ENCODE data around the gene DLGAP1.

GRCh38 chr18:3879836-3880120 is 575.3 kb downstream of the DLGAP1 start:
- TF ChIP-seq CTCF (IDR thresholded peaks at IDR 0.05) (no peak), POLR2AphosphoS5 (IDR thresholded peaks at IDR 0.05) (no peak), POLR2A (IDR thresholded peaks at IDR 0.05) (no peak)

Measured in gastroesophageal sphincter (tissue), 3 donors.